Mesendoderm (in vitro differentiated cells): Measurements from ENCODE around the gene MSANTD3.

Experiments
- DNase-seq: peaks from one replicate; pipeline ENCODE4 v3.0.0; 2013
- H2AK5ac ChIP-seq: 2 replicates; pipeline ENCODE4 v1.6.1; 2013; ENCODE audit warnings: low read length, inconsistent platforms
- H2BK120ac ChIP-seq: 2 replicates; pipeline ENCODE4 v1.6.1; 2013; ENCODE audit warnings: low read depth, mild to moderate bottlenecking, low read length, moderate library complexity, mixed read lengths
- H2BK15ac ChIP-seq: replicated peaks from 2 replicates; pipeline ENCODE4 v1.6.1; 2013; ENCODE audit warnings: low read depth, mild to moderate bottlenecking, moderate library complexity
- H2BK5ac ChIP-seq: 2 replicates; pipeline ENCODE4 v1.6.1; 2013; ENCODE audit warnings: low read length, inconsistent platforms
- H3K18ac ChIP-seq: 2 replicates; pipeline ENCODE4 v1.6.1; 2013; ENCODE audit warnings: mild to moderate bottlenecking, low read length, mixed read lengths
- H3K23ac ChIP-seq: one replicate; pipeline ENCODE4 v1.6.1; 2013; ENCODE audit warnings: low read length
- H3K27ac ChIP-seq: 2 replicates; pipeline ENCODE4 v1.5.1; 2013; ENCODE audit warnings: low read depth, mild to moderate bottlenecking, inconsistent platforms, low read length, moderate library complexity
- H3K27me3 ChIP-seq: 2 replicates; pipeline ENCODE4 v1.6.1; 2013; ENCODE audit warnings: low read length, control low read depth, mild to moderate bottlenecking, inconsistent platforms; ENCODE audit not compliant: insufficient read depth, poor library complexity
- H3K36me3 ChIP-seq: 2 replicates; pipeline ENCODE4 v1.6.1; 2013; ENCODE audit warnings: low read length, inconsistent platforms; ENCODE audit not compliant: control insufficient read depth, insufficient read depth
- H3K4ac ChIP-seq: one replicate; pipeline ENCODE4 v1.6.1; 2013; ENCODE audit warnings: low read depth, mild to moderate bottlenecking, low read length, moderate library complexity
- H3K4me1 ChIP-seq: 2 replicates; pipeline ENCODE4 v1.6.1; 2013; ENCODE audit warnings: low read depth, low read length, inconsistent platforms; ENCODE audit not compliant: control insufficient read depth
- H3K4me2 ChIP-seq: 2 replicates; pipeline ENCODE4 v1.6.1; 2013; ENCODE audit warnings: low read length
- H3K4me3 ChIP-seq: 2 replicates; pipeline ENCODE4 v1.5.1; 2013; ENCODE audit warnings: mild to moderate bottlenecking, low read length
- H3K56ac ChIP-seq: one replicate; pipeline ENCODE4 v1.6.1; 2013; ENCODE audit warnings: low read length
- H3K79me1 ChIP-seq: 2 replicates; pipeline ENCODE4 v1.6.1; 2013; ENCODE audit warnings: low read length, inconsistent platforms
- H3K79me2 ChIP-seq: 2 replicates; pipeline ENCODE4 v1.6.1; 2013; ENCODE audit warnings: mild to moderate bottlenecking, low read length; ENCODE audit not compliant: control insufficient read depth, insufficient read depth
- H3K9ac ChIP-seq: 2 replicates; pipeline ENCODE4 v1.6.1; 2013; ENCODE audit warnings: low read length, inconsistent platforms
- H4K5ac ChIP-seq: one replicate; pipeline ENCODE4 v1.6.1; 2013; ENCODE audit warnings: low read length
- H4K8ac ChIP-seq: one replicate; pipeline ENCODE4 v1.6.1; 2013; ENCODE audit warnings: low read depth, mild to moderate bottlenecking, control low read depth, low read length, moderate library complexity
- WGBS: extraction: QIAGEN DNeasy Blood & Tissue Kit; methylation state at CpG from one replicate; pipeline ENCODE4 v1.1.7; 2013; ENCODE audit warnings: low lambda C conversion rate, missing lambda C conversion rate; ENCODE audit not compliant: insufficient coverage; ENCODE audit errors: extremely low coverage; 5-methylcytosine and 5-hydroxymethylcytosine counted together

MSANTD3 gene

DNA sequence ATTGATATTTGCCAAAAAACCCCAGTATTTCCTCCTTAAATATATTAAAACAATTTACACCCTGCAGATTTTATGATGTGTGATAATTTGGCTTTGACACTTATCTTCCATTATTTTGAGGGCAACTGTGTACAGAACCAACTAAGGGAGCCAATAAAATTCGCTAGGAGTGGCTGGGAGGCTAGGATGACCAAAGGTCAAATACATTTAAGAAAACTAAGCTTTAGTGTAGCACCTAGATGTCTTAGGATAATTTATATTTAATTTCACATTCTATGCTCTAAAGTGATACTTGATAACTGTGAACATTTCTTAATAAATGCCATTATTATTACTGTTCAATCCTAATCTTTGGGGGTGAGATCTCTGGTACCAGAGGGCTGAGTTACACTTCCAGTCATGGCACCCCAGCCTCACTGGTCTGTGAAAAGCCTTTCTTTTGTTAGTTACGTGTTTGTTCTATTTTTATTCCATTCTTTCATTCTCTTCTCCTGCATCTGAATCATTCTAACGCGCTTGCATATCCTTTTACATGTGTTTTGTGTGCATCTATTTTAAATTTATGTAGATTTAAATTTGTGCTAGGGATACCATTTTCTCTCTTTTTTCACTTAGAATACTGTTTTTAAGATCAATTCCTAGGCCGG lies 19.1 kb downstream of the MSANTD3 start:
- H3K27me3 ChIP-seq = no peaks in the 10 kb centered on the region
- no peak overlapping the region for H3K4me2 ChIP-seq
- H2BK15ac ChIP-seq = no peak overlapping the region
- H2BK120ac ChIP-seq = no peak overlapping the region
- no peaks in the 10 kb centered on the region for H3K4me1 ChIP-seq
- no peak overlapping the region for H3K9ac ChIP-seq
- H3K4me3 ChIP-seq = no peak overlapping the region
- H3K27ac ChIP-seq = no peak overlapping the region
- no peaks in the 10 kb centered on the region for H3K79me1 ChIP-seq
- H3K56ac ChIP-seq = no peak overlapping the region
- H3K23ac ChIP-seq = no peak overlapping the region
- H3K36me3 ChIP-seq = no peaks in the 10 kb centered on the region
- no peak overlapping the region for H3K4ac ChIP-seq
- H2AK5ac ChIP-seq = no peak overlapping the region
- no CpG with 5 or more reads among the region's 5 CpGs for WGBS
- H4K5ac ChIP-seq = no peak overlapping the region
- no peak overlapping the region for H4K8ac ChIP-seq
- DNase-seq = no peak
- H3K79me2 ChIP-seq = no peaks in the 10 kb centered on the region
- H3K18ac ChIP-seq = no peak overlapping the region
- H2BK5ac ChIP-seq = no peak overlapping the region

DNA sequence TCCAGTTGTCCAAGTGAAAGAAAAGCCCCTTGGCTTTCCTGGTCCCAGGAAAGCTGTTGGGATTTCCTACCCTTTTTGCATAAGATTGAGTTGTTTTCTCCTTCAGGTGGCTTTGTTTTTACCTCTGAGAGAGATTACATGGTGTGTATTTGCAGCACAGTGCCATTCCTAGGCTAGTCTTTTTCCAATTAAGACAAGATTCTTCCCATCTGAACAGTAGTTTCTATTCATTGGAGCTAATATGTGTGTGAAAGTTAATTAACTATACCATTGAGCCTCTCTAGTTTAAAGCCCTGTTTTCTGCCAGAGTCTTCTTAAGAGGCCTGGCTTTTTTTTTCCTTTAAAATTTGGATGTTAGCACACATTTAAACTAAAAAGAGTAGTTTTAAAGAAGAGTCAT lies 20.1 kb downstream of the MSANTD3 start:
- Histone ChIP-seq H3K9ac (no peak overlapping the region), H3K27ac (no peak overlapping the region), H2BK5ac (no peak overlapping the region), H3K36me3 (no peaks in the 10 kb centered on the region), H3K18ac (no peak overlapping the region), H3K4me2 (no peak overlapping the region), H4K5ac (no peak overlapping the region), H3K4me1 (no peaks in the 10 kb centered on the region), H3K23ac (no peak overlapping the region), H3K4me3 (no peak overlapping the region), H2BK120ac (no peak overlapping the region), H3K56ac (no peak overlapping the region), H4K8ac (no peak overlapping the region), H3K79me2 (no peaks in the 10 kb centered on the region), H2AK5ac (no peak overlapping the region), H3K4ac (no peak overlapping the region), H3K27me3 (no peaks in the 10 kb centered on the region), H3K79me1 (no peaks in the 10 kb centered on the region), H2BK15ac (no peak overlapping the region)
- no peak for DNase-seq

DNA sequence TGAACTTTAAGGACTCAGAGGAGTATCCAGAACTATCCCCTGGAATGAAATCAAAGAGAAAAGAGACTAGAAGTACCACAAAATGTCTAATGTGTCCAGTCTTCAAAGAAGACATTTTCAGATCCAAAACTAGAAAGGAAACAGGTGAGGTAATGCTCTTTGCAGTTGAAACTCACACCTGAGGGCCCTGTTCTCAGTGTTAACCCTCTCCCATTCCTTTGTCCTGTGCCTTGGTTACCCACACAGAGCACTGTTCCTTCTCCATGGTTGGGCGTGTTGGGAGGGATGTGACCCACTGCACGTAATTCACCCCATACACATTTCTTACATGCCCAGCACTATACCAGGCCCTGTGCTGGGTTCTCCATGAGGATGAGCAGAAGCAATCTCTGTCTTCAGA lies 21.3 kb downstream of the MSANTD3 start:
- Histone ChIP-seq H3K9ac (no peak overlapping the region), H3K4me3 (no peak overlapping the region), H3K4ac (no peak overlapping the region), H3K4me2 (no peak overlapping the region), H3K4me1 (no peaks in the 10 kb centered on the region), H3K79me2 (no peaks in the 10 kb centered on the region), H3K18ac (no peak overlapping the region), H4K8ac (no peak overlapping the region), H2BK15ac (no peak overlapping the region), H3K36me3 (no peaks in the 10 kb centered on the region), H2BK120ac (no peak overlapping the region), H4K5ac (no peak overlapping the region), H2BK5ac (no peak overlapping the region), H3K27me3 (no peaks in the 10 kb centered on the region), H2AK5ac (no peak overlapping the region), H3K23ac (no peak overlapping the region), H3K79me1 (no peaks in the 10 kb centered on the region), H3K27ac (no peak overlapping the region), H3K56ac (no peak overlapping the region)
- no peak for DNase-seq
- WGBS = no CpG with 5 or more reads among the region's 2 CpGs

DNA sequence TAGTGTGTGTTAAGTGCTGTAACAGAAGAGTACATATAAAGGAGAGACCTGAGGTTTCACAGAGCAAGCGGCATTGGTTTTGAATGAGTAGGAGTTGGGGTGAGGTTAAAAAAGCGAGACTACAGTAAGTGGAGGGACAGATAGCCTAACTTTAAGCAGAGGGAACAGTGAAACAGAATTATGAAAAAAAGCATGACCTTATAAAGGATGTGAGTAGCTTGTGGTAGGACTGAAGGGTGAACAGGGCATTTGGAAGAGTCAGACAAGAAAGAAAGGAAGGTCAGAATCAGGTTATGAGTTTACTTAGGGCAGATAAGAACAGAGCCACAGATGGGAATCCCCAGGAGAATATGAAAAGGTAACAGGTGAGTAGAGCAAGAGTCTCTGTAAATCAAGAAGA lies 22.5 kb downstream of the MSANTD3 start:
- no peaks in the 10 kb centered on the region for H3K4me1 ChIP-seq
- H2BK120ac ChIP-seq = no peak overlapping the region
- no peak overlapping the region for H3K27ac ChIP-seq
- H3K36me3 ChIP-seq = no peaks in the 10 kb centered on the region
- no peak overlapping the region for H2BK15ac ChIP-seq
- no CpG with 5 or more reads among the region's 2 CpGs for WGBS
- H3K4me3 ChIP-seq = no peak overlapping the region
- no peak overlapping the region for H2BK5ac ChIP-seq
- no peak overlapping the region for H3K56ac ChIP-seq
- H3K27me3 ChIP-seq = no peaks in the 10 kb centered on the region
- H4K5ac ChIP-seq = no peak overlapping the region
- H3K79me2 ChIP-seq = no peaks in the 10 kb centered on the region
- H3K4ac ChIP-seq = no peak overlapping the region
- no peak overlapping the region for H2AK5ac ChIP-seq
- H3K18ac ChIP-seq = no peak overlapping the region
- no peak overlapping the region for H3K4me2 ChIP-seq
- no peak for DNase-seq
- H3K9ac ChIP-seq = no peak overlapping the region
- H3K79me1 ChIP-seq = no peaks in the 10 kb centered on the region
- no peak overlapping the region for H3K23ac ChIP-seq
- no peak overlapping the region for H4K8ac ChIP-seq

DNA sequence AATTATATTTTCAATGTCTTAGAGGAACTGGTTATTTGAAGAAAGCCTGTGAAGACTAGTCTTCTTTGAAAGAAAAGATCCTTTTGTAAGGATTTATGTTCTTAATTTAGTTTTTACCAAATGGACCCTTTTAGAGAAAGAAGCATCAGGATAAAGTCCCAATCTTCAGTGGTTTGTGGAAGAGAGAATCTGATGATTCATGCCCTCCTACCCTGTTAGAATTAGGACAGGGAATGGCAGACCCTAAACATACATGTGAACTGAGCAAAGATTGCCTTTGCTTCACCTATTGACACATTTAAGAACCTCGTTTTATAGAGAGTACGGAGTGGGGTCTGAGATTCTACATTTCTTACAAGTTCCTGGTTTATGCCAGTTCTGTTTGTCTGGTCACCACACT lies 26.0 kb downstream of the MSANTD3 start:
- Histone ChIP-seq H3K79me1 (no peaks in the 10 kb centered on the region), H3K27me3 (no peaks in the 10 kb centered on the region), H3K79me2 (no peaks in the 10 kb centered on the region), H3K4me1 (no peaks in the 10 kb centered on the region), H2BK120ac (no peak overlapping the region), H3K23ac (no peak overlapping the region), H3K18ac (no peak overlapping the region), H3K4me3 (no peak overlapping the region), H4K8ac (no peak overlapping the region), H4K5ac (no peak overlapping the region), H3K9ac (no peak overlapping the region), H3K36me3 (no peaks in the 10 kb centered on the region), H3K4ac (no peak overlapping the region), H2AK5ac (no peak overlapping the region), H3K27ac (no peak overlapping the region), H2BK15ac (no peak overlapping the region), H3K4me2 (no peak overlapping the region), H2BK5ac (no peak overlapping the region), H3K56ac (no peak overlapping the region)
- no peak for DNase-seq
- WGBS = no CpG with 5 or more reads among the region's 2 CpGs

DNA sequence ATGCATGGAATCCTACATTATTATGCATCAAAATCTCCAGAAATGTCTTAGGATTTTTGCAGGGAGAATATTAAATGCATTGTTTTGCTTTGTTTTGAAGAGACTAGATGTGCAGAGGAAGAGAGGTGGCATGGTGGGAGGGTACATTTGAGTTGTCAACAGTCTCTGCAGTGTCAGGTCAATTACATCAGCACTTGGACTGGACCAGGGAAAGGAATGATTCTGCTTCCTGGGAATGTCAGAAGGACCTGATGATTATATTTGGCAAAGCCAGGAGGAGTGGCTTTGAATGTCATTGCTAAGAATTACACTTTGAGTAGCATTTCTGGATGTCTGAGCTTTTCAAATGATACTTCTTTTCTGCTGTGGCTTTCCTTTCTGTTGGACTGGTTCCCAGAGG lies 28.5 kb downstream of the MSANTD3 start:
- H4K8ac ChIP-seq = no peak overlapping the region
- no peak for DNase-seq
- no peak overlapping the region for H3K4ac ChIP-seq
- no peak overlapping the region for H2BK5ac ChIP-seq
- H3K4me2 ChIP-seq = no peak overlapping the region
- no peak overlapping the region for H4K5ac ChIP-seq
- H3K4me1 ChIP-seq = no peaks in the 10 kb centered on the region
- H3K56ac ChIP-seq = no peak overlapping the region
- no peak overlapping the region for H3K27ac ChIP-seq
- no peaks in the 10 kb centered on the region for H3K27me3 ChIP-seq
- no peak overlapping the region for H3K4me3 ChIP-seq
- H3K18ac ChIP-seq = no peak overlapping the region
- H2BK120ac ChIP-seq = no peak overlapping the region
- no peaks in the 10 kb centered on the region for H3K36me3 ChIP-seq
- H3K79me1 ChIP-seq = no peaks in the 10 kb centered on the region
- no peak overlapping the region for H3K9ac ChIP-seq
- H3K23ac ChIP-seq = no peak overlapping the region
- no peak overlapping the region for H2BK15ac ChIP-seq
- no peak overlapping the region for H2AK5ac ChIP-seq
- H3K79me2 ChIP-seq = no peaks in the 10 kb centered on the region
